Raji (cell line): ENCODE measurements around the gene POPDC3.

ENCODE experiments used
- POLR2A ChIP-seq: IDR thresholded peaks from 2 replicates; pipeline ENCODE4 v1.6.1; 2011; ENCODE audit warnings: low read depth, low read length, control low read depth; ENCODE audit not compliant: insufficient read depth

Gene POPDC3

DNA sequence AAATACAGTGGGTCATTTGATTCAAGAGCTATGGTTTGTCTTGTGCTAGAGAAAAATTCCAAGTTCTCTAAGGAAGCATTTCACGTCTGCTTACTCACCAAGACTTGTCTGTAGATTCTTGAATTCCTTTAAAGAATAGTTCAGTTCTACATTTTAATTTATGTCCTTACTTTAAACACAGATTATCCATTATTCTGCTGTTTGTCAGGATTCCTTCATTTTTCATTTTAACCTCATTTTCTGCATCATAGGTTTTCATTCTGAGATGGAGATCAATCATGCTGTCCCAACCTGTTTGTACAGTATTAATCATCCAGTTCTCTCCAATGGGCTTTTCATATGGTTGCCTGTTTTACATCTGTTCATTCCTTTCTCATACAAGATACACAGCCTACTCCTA lies 24.5 kb upstream of the POPDC3 start:
- no peak for TF ChIP-seq POLR2A

DNA sequence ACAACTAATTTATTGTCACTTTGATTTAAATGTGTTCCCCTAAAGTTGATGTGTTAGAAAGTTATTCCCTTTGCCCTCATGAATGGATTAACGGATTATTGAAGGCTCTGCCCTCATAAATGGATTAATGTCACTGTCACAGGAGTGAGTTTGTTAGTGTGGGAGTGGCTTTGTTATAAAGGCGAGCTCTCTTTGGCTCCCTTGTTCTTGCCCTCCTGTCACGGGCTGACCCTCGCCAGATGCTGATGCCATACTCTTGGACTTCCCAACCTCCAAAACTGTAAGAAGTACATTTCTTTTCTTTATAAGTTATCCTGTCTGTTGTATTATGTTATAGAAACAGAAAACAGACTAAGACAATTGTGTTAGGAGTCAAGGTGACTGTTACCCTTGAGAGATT lies 22.7 kb upstream of the POPDC3 start:
- TF ChIP-seq POLR2A: no peak

DNA sequence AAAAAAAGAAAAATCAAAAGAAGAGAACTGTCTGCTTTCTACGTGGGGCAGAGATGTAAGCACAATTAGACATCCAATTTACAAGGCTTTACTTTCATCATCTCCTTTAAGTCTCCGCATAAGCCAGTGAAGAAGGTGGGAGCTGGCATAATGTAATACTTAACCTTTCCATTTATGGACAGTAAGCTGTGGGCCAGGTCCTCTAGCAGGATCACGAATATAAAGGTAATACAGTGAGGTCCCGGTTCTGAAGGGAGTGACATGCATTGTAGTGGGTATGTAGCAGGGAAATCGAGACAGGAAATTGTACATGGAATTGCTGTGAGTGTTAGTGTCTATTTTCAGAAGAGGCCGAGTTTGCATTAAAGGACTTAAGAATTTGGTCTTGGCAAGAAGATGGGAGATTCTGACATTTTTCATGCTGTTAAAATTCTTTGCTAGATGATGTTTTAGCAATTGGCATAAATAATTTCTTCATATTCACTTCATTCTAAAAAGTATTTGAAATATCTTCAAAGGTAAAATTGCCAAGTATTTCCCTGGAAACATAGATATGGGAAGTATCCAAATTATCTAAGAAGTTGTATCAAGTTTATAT lies 20.4 kb upstream of the POPDC3 start:
- no peak for TF ChIP-seq POLR2A

DNA sequence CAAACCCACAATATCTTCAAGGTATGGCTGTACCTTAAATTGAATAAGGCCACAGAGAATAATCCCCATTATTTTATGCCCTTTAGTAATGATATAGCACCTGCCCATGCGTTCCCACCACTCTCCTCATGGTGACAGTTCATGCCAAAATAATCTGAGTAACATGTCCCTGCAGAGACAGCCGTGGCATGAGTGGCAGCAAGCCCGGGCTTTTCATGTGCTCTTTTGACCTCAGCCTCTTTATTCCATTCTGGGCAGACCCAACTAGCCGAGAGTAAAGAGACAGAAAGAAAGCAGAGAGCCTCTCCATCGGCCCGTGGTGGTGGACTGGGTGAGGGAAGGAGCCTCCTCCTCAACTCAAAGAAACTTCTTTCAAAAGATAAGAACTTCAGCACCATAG lies 19.9 kb upstream of the POPDC3 start:
- no peak for TF ChIP-seq POLR2A

DNA sequence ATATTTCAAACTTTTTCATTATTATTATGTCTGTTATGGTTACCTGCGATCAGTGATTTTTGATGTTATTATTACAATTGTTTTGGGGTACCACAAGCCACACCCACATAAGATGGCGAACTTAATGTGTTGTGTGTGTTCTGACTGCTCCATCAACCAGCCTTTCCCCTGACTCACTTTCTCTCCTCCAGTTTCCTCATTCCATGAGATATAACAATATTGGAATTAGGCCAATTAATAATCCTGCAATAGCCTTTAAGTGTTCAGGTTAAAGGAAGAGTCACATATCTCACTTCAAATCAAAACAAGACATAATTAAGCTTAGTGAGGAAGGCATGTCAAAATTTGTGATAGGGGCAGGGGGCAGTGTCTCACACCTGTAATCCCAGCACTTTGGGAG lies 16.3 kb upstream of the POPDC3 start:
- TF ChIP-seq POLR2A: no peak

DNA sequence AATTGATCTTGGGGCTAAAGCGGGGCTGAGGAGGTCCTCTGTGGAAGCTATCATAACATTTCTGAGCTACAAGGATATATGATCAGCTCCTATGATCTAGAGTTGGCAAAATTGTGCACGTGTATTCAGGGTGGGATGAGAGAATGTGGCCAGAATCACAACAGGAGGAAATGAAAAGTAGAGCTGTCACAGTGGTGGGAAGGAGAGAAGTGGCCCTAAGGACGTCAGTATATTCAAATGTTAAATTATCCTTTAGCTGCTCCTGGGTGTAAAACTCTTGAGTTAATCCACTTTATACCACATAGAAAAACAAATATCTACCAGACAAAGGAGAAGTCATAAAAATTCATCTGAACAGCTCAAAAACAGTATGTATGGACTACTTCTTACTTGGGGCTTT lies 14.8 kb upstream of the POPDC3 start:
- TF ChIP-seq POLR2A: no peak

DNA sequence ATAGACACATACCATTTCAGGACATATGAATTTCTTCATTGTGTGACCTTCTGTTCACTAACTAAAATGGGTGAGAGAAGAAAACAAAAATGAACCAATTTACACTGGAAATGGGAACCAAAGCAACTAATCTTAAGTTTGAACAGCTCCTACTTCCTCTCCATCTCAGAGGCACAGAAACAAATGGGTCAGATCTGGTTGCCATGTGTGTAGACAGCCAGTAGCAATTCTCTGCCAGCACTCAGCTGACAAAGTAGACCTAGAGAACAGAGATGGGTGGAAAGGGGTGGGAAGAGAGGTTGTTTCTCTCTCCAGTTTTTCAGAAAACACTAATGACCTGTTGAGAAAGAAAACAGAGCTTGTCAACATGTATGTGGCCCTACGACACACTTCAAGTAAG lies 14.3 kb upstream of the POPDC3 start:
- TF ChIP-seq POLR2A: no peak

DNA sequence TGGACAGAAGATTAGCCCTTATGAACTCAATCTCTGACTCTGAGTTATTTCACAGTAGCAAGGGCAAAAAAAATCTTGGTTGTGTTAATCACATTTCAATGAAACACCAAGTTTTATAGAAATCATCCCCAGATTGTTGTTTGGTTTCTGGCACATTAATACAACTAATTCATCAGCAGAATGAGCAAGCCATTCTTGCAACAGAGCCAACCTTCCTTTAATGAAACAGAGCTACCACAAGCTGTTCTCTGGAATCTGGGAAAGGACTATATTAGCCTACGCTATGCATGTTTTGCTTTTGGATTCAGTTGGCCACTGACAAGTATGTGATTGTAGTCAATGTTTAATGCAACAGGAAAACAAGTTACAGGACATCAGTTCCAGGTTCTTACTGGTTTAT lies 13.8 kb upstream of the POPDC3 start:
- TF ChIP-seq POLR2A: no peak

DNA sequence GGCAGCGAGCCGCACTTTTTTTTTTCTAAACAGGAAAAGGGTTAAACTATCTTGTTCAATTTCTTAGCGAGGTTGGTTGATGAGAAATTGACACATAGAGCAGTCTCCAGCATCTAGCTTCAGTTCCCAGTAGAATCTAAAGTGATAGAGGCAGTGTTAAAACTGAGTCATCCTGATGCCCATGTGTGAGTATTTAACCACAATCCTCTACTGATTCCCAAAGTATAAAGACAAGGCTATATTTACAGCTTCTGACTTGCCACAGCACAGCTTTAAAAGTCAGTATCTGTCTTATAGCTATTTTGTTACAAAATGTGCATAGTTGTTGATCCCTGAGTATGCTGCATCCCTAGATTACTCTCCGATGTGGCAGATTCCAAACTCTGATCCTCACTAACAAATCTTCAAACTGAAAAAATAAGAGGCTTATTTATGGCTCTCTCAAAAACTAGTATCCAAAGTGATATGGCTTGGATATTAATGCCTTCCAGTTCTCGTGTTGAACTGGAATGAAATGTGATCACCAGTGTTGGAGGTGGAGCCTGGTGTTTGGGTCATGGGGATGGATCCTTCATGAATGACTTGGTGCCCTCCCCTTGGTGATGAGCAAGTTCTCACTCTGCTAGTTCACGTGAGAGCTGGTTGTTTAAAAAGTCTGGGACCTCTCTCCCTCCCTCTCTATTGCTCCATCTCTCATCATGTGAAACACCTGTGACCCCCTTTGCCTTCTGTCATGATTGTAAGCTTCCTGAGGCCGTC lies 13.1 kb upstream of the POPDC3 start:
- TF ChIP-seq POLR2A: no peak

DNA sequence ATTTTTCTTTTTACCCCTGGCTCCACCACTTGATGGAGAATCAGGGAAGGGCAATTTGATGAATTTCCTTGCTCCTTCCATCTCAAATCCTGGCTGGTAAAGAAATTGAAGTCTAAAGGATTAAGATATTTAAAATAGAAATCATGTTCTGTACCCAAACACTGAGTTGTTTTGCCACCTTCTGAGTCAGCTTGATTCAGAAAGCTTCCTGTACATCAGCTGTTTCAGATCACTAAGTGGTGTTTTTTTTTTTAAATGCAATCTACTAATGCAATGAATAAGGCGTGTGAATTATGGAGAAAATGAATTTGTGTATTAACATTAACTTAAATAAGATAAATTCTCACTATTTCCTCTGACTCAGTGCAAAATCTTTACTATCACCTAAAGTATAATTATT lies 11.5 kb upstream of the POPDC3 start:
- no peak for TF ChIP-seq POLR2A

DNA sequence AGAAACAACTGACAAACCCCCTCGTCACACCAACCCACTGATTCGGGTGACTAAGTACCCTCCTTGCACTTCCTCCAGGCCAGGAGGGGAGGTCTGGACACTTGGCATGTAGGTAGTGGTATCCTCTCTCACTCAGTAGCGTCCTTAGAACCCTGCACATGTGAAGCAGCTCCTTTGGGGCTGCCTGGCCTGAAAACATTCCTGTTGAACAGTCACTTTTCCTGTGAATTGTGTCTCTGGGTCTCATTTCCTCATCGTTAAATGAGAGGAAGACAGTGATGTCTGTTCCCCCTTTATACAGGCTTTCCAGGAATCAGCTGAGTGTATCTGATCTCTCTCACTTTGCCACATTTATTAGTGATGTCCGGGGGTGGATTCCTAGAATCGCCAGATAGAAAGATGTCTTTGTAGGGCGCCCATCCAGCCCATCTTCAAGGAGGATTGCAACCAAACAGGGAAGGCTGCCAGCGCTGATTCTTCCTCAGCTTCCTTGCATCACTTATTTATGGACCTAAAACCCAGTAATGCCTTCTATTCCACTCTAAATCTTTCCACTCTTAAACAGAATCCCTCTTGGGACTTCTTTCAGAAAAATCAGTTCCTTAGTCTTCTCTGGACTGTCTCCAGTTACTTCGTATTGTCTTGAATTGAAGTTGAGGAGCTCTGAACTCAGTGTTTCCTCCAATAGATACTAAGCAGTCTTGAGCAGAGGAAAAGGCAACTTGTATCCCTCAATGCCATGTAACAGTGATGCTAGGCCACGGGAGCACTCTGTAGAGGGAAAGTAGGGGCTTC lies 9.4 kb upstream of the POPDC3 start:
- TF ChIP-seq POLR2A: no peak

DNA sequence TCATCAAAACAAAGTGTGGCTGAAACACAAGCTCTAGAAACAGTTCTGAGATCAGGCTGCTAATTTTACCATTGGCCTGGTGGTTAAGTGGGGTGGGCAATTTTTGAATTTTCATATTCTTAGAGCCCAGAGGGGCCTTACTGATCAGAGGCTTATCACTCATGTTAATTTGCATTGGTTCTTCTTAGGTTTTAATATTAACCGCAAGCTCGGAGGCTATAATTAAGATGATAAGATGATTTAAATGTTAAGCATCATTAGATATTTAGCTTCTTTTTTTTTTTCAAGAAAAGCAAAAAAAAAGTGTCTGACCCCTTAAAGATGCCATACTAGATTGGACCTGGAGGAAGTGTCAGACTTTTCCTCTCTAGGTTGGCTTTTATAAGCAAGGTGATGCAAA lies 8.4 kb upstream of the POPDC3 start:
- TF ChIP-seq POLR2A: no peak

DNA sequence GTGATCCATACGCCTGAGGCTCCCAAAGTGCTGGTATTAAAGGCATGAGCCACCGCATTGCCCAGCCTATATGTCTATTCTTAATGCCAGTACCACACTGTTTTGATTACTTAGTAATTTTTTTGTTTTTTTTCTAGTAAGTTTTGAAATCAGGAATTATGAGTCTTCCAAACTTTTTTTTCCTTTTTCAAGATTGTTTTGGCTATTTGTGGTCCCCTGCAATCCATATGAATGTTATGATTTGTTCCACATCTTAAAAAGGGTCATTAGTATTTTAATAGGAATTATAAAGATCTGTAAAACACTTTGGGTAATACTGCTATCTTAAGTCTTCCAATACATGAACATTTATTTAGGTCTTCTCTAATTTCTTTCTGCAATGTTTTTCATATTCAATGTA lies 6.8 kb upstream of the POPDC3 start:
- TF ChIP-seq POLR2A: no peak

DNA sequence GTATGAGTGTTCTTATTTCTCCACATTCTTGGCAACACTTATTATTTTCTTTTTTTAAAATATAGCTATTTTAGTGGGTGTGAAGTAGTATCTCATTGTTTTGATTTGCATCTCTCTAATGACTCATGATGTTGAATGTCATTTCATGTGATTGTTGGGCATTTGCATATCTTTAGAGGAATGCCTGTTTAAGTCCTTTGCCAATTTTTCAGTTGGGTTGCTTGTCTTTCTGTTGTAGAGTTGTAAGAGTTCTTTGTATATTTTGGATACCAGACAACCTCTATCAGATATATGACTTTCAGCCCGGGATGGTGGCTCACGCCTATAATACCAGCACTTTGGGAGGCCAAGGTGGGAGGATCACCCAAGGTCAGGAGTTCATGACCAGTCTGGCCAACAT lies 5.1 kb upstream of the POPDC3 start:
- no peak for TF ChIP-seq POLR2A

DNA sequence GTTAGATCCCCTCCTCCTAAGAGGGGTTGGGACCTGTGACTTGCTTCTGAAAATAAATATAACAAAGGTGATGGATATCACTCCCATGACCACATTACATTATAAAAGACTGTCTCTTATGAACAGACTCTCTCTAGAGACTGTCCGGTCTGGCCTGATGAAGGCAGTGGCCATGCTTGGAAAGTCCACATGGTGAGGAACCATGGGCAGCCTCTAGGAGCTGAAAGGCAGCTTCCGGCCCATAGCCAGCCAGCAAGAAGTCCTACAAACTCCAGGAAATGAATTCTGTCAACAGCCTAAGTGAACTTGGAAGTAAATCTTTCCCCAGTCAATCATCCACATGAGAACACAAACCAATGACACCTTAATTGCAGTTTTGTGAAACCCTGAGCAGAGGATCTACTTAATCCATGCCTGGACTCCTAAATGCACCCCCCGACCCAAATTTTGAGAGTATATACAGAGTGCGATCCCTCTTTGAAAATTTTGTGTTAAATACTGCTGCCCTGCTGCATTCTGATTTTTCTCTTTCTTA lies 2.2 kb upstream of the POPDC3 start:
- TF ChIP-seq POLR2A: no peak

DNA sequence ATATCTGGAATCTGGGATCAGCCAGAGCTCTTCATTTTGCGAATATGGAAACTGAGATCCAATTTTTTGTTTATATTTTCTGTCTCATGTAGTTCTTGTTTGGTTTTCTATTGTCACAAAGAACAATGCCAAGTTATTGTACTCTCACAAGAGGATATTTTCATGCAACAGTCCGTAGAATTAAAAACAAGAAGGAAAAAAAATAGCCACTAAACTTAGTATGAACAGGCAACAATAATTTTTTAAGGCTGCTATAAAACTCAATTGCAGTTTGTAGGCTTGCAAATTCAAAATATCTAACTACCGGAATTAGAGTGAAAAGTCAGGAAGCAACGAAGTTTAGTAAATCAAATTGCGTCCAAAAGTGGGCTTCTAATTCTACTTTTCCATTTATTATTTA lies 1.2 kb downstream of the POPDC3 start:
- TF ChIP-seq POLR2A: no peak
